Fibroblast of skin of abdomen (primary cell): ENCODE data around the gene S100A9.

Source experiments
- DNase-seq: peaks from one replicate; pipeline ENCODE4 v3.0.0-alpha.2; 2013

Gene S100A9

DNA sequence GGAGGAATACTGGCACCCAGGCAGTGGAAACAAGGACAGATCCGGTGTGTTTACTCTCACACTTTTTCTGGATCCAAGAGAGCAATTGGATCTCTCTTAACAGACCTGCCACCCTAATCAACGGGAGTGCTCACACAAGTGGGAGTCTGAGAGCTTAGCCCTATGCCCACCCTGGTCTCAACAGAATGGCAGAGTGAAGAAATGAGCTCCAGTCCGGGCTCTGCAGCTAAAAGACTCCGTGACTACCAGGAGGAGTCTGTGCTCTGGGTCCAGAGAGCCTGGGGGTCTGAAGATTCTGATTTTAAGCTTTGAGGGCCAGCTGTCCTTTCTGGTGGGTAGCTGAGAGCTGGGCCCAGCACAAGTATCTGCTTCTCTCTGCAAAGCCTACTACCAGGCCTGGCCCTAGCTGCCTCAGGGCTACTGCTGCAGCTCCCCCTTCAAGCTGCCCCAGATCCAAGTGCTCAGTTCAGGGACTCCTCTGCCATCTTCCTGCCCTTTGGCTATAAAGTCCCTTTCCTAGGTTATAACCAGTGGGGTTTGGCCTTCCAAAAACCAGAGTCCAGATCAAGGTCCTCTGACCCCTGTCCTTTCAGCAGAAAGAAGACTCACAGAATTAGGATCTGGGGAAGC lies 3.9 kb downstream of the S100A9 start:
- no peak for DNase-seq

DNA sequence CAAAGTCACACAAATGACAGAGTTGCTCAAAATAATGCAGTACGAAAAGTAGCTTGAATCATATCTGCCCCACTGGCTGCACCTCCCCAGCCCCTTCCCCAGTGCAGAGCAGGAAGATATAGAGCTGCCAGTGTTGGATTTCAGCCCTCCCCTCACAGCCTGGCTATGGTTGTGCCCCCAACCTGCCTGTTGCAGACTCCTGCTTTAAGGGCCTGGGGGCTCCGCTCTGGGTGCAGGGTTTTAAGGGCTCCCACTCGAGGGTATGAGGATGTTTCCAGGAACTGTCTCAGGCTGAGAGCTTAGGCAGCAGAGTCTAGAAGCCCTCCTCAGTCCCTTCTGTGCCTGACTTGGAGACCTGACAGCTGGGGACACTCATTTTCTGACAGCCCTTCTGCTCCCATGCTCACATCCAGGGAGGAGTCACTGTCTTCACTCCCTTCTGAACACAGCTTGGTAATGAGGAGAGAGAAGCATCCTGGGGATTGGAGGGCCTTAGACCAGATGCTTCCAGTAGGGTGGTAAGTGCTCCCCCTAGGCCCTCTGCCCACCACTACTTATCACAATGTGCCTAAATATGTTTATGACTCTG lies 4.6 kb downstream of the S100A9 start:
- DNase-seq, result no peak

DNA sequence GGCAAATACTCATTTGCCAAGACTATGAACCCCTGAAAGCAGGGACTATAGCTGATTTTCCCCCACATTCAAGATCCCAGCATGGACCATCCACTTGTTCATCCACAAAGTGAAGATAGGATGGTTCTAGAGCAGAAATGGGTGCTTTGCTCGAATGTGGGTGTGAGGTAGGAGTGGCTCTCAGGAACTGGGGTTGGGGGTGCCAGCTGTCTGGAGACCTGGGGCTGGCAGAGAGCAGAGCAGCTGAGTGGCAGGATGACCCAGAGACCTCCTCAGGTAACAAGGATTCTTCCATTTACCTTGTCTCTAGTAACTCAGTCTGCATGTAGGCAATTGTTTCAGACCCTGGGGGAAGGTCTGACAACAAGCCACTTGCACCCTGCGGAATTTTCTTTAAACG lies 6.0 kb downstream of the S100A9 start:
- DNase-seq, result no peak

DNA sequence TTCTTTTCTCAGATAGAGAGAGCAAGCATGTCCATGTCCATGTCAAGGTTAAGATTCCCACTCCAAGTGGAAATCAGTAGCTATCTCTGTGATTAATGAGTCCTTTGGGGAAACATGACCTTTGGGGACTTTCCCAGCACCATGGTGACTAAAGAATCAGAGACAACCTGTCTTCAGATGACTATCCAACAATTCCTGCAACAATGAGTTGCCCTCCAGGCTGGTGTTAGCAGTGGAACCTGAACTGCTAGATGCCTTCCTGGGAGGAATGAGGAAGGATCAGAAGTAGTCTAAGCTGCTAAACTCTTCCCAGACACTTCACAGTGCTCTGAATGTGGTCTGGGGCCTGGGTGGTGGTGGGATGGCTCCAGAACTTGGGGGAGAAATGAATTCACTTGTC lies 6.5 kb downstream of the S100A9 start:
- DNase-seq, result no peak

DNA sequence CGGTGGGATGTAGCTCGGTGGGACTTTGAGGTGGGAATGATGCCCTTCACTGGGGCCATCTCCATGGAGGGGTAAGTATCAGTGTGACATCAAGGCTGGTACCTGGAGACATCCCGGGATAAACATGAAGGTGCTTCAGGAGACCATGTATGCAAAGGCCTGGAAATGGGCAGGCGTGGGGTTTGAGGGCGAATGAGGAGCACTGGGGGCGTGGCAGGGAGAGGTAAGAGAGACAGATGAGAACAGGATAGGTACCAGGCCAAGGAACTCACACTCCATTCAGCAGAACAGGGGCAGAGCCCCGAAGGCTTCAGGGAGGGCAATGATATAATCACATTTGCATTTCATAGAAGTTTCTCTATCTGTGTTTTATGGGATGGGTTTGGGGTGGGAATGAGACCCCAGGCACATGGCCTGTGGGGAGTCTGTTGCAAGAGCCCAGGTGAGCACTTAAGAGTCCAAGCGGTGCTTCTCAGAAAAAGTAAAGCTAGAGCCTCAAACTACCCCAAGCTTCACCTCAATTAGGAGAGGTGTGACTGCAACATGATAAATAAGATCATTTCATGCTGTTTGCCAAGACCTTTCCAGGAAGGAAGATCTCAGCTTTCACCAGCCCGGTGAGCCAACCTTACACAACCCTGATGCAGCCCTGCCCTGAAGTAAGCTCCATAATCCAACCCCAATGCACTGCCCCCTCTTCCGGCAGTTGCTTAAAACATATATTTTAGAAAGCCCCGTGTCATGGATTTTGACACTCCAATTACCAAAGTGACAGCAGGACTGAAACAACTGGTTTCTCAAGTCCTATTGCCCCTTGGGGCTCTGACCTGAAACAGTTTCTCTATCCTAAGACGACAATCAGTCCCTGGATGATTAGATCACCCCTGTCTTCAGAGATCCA lies 7.4 kb downstream of the S100A9 start:
- DNase-seq, result no peak

DNA sequence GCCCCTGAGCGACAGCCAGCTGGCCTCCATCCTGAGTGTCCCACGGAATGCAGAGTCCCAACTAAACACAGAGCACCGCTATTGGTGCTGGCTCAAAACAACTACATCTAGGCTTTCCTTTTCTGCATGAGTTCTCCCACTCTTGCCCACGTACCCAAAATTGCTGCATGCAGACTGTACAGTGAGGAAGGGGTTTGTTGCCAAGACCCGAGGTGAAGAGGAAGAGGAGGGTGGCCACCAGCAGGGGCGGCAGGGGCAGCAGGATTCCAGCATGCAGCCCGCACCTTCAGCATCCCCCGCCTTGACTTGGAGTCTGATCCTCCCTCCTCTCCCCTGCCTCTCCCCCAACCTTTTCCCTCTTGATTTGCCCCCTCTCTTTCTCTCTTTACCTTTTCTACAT lies 8.0 kb downstream of the S100A9 start:
- DNase-seq, result no peak

DNA sequence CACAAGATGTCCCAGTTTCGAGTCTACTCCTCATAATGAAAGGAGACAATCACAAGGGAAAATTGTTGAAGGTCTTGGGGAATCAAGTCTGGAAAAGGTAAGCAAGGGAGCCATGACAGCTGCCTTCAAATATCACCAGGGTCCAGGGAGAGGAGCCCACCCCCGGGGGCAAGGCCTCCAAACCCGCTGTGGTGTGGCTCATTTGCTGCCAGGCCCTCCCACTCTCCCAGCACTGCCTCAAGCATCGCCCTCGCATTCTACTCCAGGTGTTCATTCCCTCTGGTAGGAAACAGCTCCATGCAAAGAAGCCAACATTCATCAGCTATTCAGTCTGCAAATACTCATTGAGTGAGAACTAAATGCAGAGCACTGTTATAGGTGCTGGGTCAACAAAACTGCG lies 8.6 kb downstream of the S100A9 start:
- no peak for DNase-seq

DNA sequence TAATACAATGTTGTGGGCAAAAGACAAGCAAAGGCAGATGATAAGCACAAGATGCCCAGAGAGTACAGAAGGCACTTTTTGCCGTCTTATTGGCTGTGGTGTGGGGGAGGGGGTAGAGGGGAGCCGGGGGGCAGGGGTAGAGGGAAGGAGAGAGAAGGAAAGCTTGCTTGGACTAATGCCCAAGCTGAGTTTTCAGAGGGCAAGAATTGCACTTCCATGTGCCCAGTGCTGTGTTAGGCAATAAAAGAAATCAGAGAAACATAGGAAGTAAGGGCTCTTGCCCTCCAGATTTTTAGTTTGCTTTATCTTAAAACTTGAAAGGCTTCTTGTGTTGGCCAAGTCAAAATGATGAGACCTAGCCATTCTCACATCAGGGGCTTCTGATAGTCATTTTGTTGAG lies 9.4 kb downstream of the S100A9 start:
- no peak for DNase-seq

DNA sequence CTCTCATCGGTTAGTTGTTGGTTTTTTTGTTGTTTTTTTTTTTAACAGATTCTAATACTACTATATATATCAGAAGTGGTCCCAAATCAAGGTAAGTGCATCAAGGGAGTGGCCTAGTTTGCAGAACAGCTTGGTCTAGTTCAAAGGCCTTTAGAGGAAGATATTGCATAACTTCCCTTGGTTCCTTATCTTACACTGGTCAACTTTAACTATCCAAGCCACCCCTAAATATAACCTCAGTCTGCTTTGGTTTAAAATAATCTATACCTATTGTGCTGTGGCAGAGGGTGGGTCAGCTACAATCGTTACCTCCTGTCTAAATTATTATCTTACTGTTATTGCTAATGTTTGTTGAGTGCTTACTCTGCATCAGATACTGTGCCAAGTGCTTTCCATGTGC lies 10.8 kb downstream of the S100A9 start:
- DNase-seq, result no peak

DNA sequence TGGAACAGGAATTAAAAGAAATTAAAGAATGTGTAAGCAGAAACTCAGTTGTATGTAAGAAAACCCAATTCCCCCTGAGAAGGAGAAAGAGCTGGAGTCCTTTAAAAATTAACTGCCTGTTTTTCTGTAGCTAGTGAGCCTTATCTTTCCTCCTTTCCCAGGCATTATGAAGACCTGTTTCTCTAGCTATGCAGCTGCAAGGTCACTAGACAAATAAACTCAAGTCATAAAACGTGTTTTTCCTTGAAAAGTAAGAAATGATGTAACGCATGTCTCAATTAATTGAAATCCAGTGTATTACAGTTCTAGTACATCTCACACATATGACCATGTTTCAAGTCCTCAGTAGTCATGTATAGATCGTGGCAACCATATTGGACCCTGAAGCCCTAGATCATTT lies 12.5 kb downstream of the S100A9 start:
- DNase-seq, result no peak

DNA sequence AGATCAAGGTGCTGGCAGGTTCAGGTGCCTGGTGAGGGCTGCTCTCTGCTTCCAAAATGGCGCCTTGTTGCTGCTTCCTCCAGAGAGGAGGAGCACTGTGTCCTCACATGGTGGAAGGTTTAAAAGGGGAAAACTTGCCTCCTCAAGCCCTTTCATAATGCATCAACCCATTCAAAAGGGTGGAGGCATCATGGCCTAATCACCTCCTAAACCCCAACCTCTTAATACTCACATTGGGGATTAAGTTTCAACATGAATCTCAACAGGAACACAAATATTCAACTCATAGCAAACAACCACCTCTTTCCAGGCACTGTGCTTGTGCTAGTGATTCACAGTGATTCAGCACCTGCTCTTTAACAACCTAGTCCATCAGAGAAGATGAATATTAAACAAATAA lies 13.6 kb downstream of the S100A9 start:
- DNase-seq, result no peak

DNA sequence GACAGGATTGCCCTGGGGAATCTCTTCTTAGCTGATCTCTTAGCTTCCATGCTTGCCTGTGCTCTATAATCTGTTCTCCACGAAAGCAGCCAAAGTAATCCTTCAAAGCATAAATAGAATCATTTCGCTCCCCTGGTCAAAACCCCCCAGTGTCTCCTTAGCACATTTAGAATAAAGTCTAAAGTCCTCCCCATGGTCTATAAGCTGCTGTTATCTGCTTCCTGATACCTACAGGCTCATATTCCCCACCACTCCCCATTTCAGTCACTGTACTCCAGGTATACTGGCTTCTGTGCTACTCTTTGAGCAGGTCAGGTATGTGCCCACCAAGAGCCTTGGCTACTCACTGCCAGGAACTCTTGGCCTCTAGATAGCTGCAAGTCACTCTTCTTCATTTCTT lies 14.9 kb downstream of the S100A9 start:
- DNase-seq, result no peak

DNA sequence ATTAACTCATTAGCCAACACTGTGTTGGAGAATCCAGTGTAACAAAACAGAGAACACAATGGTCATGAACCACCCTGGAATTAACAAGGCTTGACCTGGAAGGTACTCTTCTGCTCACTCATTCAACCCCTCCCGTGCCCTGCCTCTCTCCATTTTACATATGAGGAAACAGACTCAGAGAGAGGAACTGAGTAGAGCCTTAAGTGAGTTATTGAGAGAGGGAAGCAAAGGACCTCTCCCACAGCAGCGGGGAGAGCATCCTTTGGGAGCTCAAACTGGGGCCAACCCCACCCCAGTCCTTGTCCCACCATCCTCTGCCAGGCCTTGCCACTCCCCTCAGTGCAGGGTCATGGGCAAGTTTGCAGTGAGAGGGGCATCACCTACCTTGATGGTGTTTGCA lies 16.4 kb downstream of the S100A9 start:
- no peak for DNase-seq

DNA sequence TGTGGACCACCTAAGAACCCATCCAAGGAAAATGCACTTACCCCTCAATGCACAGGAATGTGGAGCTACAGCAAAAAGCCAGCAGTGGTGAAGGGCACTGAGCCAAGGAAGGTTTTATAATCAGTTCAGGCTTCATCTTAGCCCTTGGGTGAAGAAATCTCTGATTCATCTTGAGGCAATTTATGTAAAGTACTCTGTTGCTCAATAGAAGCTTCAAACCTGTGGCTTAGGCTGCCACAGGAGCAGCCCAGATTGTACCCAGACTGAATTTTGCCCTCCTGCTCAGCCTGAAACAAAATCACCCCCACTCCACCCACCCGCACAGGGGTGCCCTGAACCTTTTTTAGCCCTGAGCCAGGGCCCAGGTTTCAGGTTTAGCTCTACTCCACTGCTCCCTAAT lies 17.9 kb downstream of the S100A9 start, which contains the start of gene S100A12:
Gene S100A12 (minus strand): TSS at position 111 of the 400 bp plus-strand sequence. CDS start 1,029 bp downstream, outside the sequence.
- peak; percentile 78 for DNase-seq

DNA sequence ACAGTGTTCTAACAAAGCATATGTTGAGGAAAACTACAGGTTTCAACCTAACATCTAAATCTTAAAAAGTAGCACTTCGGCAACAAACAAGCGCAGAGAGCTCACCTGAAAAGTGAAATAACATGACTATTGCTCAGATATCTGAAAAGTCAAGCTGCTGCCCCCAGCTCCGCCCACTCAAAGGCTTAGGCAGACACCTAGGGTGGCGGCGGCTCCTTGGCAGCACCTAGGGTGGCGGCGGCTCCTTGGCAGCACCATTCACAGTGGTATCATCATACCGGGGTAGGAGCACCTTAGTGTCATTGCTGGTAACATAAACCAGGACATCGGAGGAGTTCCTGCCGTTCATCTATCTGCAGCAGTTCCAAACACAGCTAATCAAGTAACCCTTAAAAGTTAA lies 21.9 kb downstream of the S100A9 start:
- no peak for DNase-seq

DNA sequence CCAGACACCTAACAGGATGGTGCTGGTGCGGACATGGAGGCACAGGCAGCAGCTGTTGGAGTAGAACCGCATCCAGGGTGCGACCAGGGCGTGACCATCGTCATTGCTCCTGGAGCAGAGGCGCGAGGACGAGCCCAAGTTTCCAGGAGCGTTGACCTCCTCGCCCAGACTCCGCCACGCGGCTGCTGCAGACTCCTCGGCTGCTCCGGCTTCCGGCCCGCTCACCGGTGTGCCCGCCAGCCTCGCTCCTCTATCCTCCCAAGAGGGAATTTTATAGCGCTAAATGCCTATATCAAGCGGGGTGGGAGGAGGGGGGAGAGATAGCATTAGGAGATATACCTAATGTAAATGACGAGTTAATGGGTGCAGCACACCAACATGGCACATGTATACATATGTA lies 23.1 kb downstream of the S100A9 start:
- DNase-seq, result no peak

DNA sequence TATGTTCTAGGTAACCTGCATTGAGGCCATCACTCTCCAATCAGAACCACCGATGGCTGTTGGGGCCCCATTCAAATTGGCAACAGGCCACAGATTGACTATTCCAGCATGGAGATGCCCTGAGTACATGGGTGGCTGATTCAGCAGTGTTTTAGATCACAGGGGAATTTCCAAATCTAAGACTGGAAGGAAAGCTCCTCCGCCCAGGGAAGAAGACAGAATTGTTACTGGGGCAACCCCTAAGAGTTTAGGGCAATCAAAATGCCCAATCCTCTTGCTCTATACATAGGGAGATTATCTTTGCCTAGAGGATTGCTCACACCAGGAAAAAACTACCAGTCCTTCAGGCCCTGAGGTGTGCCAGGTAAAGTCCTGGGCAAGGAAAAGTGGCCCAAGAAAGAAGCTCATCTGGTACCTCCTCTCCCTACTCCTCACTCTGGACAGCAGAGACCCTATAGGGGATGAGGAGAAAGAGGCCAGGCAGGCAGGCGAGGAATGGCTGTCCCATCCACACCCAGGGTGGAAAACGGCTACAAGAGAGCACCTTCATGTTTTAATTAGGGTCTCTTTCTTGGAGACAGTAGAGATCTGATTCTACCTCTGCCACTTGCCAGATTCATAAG lies 27.4 kb downstream of the S100A9 start:
- DNase-seq, result no peak

DNA sequence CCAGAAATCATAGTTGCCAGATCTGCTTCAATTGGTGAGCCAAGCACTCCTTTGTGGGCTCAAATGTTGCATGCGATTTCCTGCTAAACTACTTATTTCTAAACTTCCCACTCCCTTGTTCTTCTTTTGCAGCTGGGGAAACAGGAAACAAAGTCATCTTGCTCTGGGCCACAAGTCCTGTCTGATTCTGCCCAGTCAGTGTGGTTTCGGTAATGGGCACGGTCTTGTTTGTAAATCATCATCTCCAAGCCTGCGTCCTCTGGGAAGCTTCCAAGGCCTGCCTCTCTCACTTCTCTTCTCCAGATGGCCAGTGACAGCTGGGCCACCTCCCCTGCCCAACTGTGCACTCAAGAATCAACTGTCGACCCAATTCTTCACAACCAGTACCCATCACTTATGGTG lies 28.8 kb downstream of the S100A9 start:
- DNase-seq, result no peak

DNA sequence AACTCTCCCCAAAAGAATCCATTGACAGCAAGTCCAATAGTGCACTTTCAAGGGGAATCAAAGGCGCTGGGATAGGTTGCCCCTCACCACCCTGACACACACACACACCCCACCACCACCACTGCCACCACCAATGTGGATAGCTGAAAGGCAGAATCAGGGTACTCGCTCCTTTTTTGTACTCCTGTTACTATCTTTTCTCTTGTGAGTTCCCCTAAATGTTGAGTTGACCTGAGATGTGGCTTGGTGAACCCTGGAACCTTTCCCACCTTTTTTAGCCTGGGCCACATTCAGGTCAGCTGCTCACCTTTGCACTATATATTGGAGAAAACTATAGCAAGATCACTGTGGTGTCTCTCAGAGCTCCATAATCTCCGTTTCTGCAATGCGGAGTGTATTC lies 29.3 kb downstream of the S100A9 start:
- no peak for DNase-seq

DNA sequence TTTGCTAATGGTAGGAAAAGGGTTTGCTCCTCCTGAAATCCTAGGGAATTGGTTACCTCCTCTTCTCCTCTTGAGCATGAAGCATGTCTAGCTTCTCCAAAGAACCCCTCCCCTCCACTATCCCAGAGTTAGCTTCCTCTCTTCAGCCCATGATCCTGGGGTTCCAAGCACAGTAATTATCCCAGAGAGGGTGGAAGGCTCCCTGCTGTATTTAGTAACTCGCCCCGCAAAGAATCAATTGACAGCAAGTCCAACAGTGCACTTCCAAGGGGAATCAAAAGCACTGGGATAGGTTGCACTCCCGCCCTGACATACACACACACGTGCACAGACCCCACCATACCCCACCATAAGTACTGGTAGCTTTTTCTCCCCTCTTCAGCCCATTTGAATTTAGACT lies 30.1 kb downstream of the S100A9 start:
- no peak for DNase-seq

DNA sequence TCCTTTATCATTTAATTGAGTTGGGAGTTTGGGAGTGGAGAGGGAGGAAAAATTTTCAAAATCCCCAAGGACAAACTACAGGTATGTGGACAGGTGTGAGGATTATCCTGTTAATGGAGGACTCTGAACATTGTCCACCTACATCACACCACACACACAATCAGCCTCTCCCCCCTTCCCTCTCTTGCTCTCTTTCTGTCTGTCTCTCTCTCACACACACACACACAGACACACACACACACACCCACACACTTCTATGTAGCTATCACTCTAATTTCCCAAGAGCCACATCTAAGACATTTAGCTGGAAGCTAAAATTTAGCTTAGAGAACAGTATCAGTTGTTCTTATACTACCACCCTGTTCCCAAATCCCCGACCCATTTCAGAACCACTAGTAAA lies 31.7 kb downstream of the S100A9 start:
- no peak for DNase-seq

DNA sequence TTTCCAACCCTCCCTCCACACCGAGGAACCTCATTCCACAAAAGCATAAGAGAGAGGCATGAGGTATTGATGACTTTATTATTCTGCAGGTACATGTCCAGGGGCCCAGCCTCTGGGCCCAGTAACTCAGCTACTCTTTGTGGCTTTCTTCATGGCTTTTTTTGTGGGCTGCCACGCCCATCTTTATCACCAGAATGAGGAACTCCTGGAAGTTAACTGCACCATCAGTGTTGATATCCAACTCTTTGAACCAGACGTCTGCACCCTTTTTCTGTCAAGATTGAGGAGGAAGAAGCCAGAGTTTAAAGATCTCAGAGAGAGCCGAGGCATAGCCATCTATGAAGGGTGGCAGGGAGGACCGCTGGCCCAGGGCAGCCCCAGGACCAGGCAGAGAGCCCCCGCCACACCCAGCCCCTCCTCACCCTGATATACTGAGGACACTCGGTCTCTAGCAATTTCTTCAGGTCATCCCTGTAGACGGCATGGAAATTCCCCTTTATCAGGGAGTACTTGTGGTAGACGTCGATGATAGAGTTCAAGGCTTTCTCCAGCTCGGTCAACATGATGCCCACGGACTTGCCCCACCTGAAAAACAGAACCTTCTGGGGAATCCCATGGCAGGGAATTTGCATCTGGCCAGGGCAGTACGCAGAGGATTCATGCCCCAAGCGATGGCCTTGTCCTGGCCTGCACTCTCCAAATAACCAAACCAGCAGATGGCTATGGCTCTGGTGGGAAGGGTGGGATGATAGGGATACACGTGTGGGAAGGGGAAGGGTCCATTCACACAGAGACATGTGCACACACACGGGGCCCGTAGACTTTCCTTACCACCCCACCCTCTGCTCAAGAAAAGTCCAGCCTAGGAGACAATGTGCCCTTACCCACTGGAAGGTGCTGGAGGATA lies 32.6 kb downstream of the S100A9 start:
- DNase-seq, result no peak
